ENCODE results near the gene GDPD4.

DNA sequence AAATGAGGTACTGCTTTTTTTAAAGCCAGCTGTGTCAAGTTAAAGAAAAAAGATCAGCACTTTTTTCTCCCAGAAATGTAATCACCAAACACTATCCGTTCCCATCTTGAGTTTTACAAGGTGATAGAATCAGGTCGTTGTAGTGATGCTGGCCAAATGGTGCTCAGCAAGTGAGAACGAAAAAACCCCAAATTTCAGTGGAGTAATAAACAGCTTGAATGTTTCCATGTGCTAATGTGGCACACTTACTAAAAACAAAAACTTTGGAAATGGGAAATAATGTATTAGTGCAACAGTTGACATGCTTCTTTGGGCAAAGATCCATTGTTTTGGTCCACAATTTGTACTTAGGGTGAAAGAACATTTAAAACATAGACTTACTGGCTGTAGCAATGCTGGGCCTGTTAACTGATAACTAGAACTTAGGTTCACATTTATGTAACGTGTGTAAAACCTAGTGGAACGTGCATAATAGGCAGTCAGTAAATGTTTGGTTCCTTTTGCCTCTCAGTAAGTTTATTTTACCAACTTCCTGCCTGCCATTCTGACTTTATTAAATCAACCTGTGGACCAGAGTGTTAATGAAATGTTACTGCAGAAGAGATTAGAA is 15.4 kb upstream of the GDPD4 start:
- no peak for TF ChIP-seq CTCF (IDR thresholded peaks at IDR 0.05)
- no peak for TF ChIP-seq POLR2AphosphoS5 (IDR thresholded peaks at IDR 0.05; ENCODE audit: low read depth, low read length)
